DND-41 (cell line): ENCODE results near the gene ENPP6.

Experiments used
- CTCF ChIP-seq: IDR thresholded peaks from 2 replicates; pipeline ENCODE4 v1.5.1; 2012; ENCODE audit warnings: borderline replicate concordance, low read length, moderate library complexity, mild to moderate bottlenecking; ENCODE audit not compliant: poor library complexity, severe bottlenecking; ENCODE audit errors: extremely low read depth
- EZH2 ChIP-seq: IDR thresholded peaks from 3 replicates; pipeline ENCODE4 v1.6.1; 2012; ENCODE audit warnings: borderline replicate concordance, low read depth, mild to moderate bottlenecking, moderate library complexity, low read length, inconsistent platforms; ENCODE audit not compliant: severe bottlenecking

GRCh38 chr4:184126800-184127199 lies 90.9 kb downstream of the ENPP6 start:
- TF ChIP-seq CTCF (no peak), EZH2 (no peak)
